ENCODE results near the gene LGR4.

Gene LGR4

GRCh38 chr11:27375370-27375769 lies 97.2 kb downstream of the LGR4 start:
- no peak for DNase-seq

- DNase-seq = no peak
These were observed 98.6 kb downstream of the LGR4 start for GRCh38 chr11:27373856-27374602.

GRCh38 chr11:27373392-27373791 lies 99.2 kb downstream of the LGR4 start:
- no peak for DNase-seq

- DNase-seq = no peak
These were observed 100.4 kb downstream of the LGR4 start for GRCh38 chr11:27372164-27372563.

- DNase-seq = no peak
These were observed 101.1 kb downstream of the LGR4 start for GRCh38 chr11:27371489-27371888.

DNA sequence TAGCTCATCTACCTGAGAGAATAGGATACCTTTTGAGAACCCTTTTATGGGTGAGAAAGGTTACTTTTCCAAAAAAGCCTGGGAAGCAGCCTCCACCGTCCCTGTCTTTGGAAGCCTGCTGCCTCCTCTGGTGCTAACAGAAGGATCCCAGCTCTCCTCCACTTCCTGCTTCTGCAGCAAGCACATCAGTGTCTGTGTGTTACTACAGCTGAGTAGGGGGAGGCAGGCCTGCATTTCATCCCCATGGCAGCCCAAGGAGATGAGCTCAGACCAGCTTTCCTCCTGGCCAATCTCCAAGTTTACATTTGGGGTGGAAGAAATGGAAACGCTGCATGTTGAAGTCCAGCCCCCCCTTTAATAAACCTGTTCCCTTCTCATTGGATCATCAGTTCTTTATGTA lies 102.2 kb downstream of the LGR4 start:
- no peak for DNase-seq

- no peak for DNase-seq
These were observed 104.7 kb downstream of the LGR4 start for GRCh38 chr11:27367881-27368280.

GRCh38 chr11:27363576-27364117 lies 108.9 kb downstream of the LGR4 start:
- DNase-seq = no peak

DNA sequence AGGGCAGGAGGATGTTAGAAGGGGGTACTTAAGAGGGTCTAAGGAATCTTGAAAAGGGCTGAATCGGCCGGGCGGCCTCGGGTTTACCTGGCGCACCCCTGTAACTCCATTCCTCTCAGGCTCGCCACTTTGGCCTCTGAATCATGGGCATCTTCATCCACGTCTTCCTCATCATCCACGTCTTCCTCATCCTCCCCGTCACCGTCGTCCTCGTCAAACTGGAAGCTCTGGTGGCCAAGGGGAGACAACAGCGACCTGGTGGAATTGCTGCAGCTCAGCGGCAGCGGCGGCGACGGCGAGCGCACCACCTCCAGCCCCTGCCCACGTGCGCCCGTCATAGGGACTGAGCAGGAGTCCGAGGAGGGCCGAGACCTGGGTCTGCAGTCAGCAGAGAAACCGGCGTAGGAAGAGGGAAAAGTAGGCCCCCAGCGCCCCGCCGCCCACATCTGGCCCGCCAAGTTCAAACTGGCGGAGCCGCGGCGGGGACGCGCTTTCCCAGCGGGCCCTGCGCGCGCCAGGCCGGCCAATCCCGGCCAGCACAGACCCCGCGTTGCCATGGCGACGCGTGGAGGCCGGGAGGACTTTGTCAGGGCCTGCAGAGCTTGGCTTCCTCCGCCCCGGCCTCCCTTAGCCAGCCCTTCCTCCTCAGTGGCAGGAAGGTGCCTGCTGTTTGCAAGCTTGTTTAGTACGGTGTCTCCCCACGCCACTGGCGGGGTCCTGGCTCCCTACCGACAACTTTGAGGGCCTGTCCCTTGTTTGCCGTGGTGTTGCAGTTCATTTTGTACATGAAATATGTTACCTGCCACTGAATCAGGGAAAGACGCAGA lies 109.6 kb downstream of the LGR4 start, which contains the start of gene CCDC34:
TSS of gene CCDC34 (minus strand) at position 467 of the 827 bp plus-strand sequence. CDS start at position 446, 21 bp downstream.
- peak; percentile 96 for DNase-seq

GRCh38 chr11:27361649-27362431 lies 110.8 kb downstream of the LGR4 start:
- DNase-seq = no peak

GRCh38 chr11:27358296-27358695 lies 114.3 kb downstream of the LGR4 start:
- DNase-seq = no peak

- no peak for DNase-seq
These were observed 115.3 kb downstream of the LGR4 start for GRCh38 chr11:27357250-27357649.

DNA sequence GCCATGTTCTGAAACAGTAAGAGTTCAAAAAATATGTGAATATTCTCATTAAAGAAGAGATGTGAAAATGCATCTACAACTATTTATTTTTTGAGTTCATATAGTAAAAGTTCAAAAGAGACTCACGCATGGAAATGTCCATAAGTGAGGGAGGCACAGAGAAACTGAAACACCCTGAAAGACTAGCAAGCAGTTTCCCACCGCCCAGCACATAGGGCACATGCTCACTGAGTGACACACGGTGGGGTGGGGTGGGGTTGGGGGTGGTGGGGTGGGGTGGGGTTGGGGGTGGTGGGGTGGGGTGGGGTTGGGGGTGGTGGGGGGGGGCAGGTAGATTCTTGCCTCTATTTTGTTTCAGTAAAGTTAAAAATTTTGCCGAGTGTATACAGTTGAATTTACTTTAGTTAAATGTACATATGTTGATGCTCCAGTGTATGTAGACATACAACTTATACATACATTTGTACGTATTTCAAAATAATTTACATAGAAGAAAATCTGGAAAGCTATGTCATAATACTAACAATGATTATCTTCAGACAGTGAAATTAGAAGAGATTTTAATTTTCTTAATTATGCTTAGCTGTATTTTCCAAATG lies 115.9 kb downstream of the LGR4 start:
- no peak for DNase-seq

GRCh38 chr11:27355575-27356104 lies 117.0 kb downstream of the LGR4 start:
- no peak for DNase-seq

DNA sequence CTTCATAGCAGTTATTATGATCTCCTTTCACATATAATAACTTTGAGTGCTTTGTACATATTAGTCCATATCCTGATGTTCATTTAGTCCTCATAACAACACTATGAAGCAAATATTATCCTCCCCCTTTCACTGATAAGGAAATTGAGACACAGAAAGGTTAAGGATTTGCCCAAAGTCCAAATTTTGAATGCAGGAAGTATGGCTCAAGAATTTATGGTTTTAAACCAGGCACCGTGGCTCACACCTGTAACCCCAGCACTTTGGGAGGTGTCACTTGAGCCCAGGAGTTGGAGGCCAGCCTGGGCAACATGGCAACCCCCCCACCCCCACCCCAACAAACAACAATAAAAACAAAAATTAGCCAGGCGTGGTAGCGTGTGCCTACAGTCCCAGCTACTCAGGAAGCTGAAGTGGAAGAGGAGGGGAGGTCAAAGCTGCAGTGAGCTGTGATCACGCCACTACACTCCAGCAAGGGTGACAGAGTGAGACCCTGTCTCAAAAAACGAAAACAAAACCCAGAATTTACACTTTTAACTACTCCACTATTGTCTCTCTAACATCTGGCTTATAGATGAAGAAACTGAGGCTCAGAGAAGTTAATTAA lies 118.1 kb downstream of the LGR4 start:
- DNase-seq = no peak

DNA sequence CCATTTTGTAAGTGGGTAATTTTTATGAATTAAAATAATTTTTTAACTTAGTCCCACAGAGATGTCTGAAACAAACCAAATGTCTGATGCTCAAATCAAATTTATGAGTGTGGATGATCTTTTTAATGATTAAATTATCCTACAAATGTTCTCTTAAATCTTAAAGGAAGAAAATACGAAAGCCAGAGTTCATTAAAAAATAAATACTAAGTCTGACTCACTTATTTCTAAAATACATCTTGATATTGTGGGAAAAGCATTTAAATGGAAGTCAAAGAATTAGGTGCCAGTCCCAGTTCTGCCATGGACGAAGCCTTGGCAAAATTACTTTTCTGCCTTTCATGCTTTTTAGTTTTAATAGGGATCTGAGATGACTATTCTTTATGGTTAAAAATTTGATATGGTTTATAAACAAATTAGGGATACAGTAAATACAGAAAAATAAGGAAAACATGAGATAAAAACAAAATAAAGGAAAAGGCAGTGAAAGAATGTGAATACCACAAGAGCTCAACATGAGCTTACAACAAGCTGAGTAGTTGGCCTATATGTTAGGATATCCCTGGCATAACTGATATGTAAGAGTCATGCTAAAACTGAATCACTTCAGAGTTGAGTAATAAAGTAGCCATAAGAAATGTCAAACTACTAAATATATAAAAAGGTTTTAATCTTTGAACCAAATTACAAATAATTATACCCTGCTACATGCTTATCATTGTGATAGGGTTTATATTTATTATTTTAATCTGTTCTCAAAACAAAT lies 118.8 kb downstream of the LGR4 start:
- DNase-seq = peak; percentile 62

GRCh38 chr11:27352781-27353180 lies 119.8 kb downstream of the LGR4 start:
- peak; percentile 71 for DNase-seq

DNA sequence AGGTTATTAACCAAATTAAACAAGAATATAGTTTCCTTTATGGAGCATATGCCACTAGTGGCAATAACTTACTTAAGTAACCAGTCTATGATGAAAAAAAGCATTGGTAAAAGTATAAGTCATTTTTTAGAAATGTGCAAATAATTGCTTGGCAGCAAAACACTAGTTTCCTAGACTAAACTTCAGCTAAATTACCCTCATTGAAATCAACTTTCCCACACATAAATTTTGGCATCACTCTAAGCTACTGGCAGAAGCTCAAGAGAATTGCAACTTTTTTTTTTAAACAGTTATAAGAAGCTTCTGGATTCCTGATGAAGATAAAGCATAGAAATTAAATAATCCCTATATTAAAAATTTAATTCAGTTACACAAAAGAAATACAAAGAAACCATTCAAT lies 122.1 kb downstream of the LGR4 start:
- peak; percentile 82 for DNase-seq

- DNase-seq = no peak
These were observed 122.7 kb downstream of the LGR4 start for GRCh38 chr11:27349919-27350318.

DNA sequence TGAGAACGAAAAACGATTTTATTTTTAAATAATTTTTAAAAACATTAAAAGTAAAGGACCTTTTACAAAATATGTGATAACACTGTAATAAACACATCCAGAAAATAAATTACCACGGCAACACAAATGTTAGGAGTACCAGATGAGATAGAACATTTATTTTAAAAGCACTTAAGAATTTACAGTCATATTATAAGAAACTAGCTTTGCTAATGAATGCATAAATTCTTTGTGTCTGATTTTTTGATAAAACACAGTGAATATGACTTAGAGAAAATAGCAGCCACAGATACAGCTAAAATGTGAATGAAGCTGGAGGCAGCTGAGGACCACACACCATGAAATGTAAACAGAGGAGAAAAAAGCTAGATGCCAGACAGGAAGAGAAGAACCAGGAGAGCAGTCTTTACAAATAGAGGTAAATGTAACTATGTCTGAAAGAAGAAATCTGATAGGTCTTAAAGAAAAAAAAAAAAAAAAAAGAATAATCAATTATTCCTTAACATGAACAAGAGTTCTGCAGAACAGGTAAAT lies 124.2 kb downstream of the LGR4 start:
- DNase-seq = peak; percentile 25
